Fibroblast of lung (primary cell): ENCODE data around the gene PGLYRP4. TPM values are rescaled to one million over a fixed set of nuclear protein-coding genes. Genes with fewer than 3 reads are reported as not detected.
"Not testable (repeated sequence)": the region's sequence is repeated elsewhere in the genome, so short reads cannot be mapped to it uniquely, and the experiment has no call there.

Experiments used
- DNase-seq, 2 donors: peaks; one replicate each; pipeline versions ENCODE4 v3.0.0 to v3.0.0-alpha.2; 2010; ENCODE audit warnings: low read depth in 2 of 2
- H2AFZ ChIP-seq: 2 replicates; pipeline ENCODE4 v1.5.1; 2012; ENCODE audit warnings: low read length, control low read depth, inconsistent platforms
- H3K27ac ChIP-seq: 2 replicates; pipeline ENCODE4 v1.5.1; 2011; ENCODE audit warnings: low read length, control low read depth; ENCODE audit not compliant: insufficient read depth
- H3K27me3 ChIP-seq: 2 replicates; pipeline ENCODE4 v1.5.1; 2011; ENCODE audit warnings: mild to moderate bottlenecking, low read length; ENCODE audit not compliant: control insufficient read depth, insufficient read depth
- H3K36me3 ChIP-seq: 2 replicates; pipeline ENCODE4 v1.5.1; 2011; ENCODE audit warnings: low read length; ENCODE audit not compliant: control insufficient read depth, insufficient read depth
- H3K4me1 ChIP-seq: 2 replicates; pipeline ENCODE4 v1.5.1; 2011; ENCODE audit warnings: low read length; ENCODE audit not compliant: control insufficient read depth, insufficient read depth; ENCODE audit errors: extremely low read depth
- H3K4me2 ChIP-seq: 2 replicates; pipeline ENCODE4 v1.5.1; 2011; ENCODE audit warnings: low read length, control low read depth; ENCODE audit not compliant: insufficient read depth; ENCODE audit errors: extremely low read depth
- H3K4me3 ChIP-seq, 4 experiments: fragments of 200-600 bp in 1 of 4; sonication (generic) in 1 of 4; replicated peaks in 1 of 4; 2 replicates each; pipeline ENCODE4 v1.5.1; 2011 to 2016; ENCODE audit warnings: low read length in 4 of 4, low read depth in 3 of 4, mild to moderate bottlenecking in 3 of 4, control low read depth in 2 of 4, inconsistent platforms in 1 of 4, mixed read lengths in 1 of 4; ENCODE audit not compliant: insufficient read depth in 1 of 4; ENCODE audit errors: control extremely low read depth in 1 of 4
- H3K79me2 ChIP-seq: 2 replicates; pipeline ENCODE4 v1.5.1; 2012; ENCODE audit warnings: mild to moderate bottlenecking, low read length, inconsistent platforms; ENCODE audit not compliant: control insufficient read depth, insufficient read depth
- H3K9ac ChIP-seq: 2 replicates; pipeline ENCODE4 v1.5.1; 2011; ENCODE audit warnings: mild to moderate bottlenecking, low read length, control low read depth; ENCODE audit not compliant: insufficient read depth
- H3K9me3 ChIP-seq: 2 replicates; pipeline ENCODE4 v1.5.1; 2012; ENCODE audit warnings: low read depth, low read length; ENCODE audit not compliant: control insufficient read depth, insufficient read depth
- H4K20me1 ChIP-seq: 2 replicates; pipeline ENCODE4 v1.5.1; 2011; ENCODE audit warnings: low read length; ENCODE audit not compliant: control insufficient read depth, insufficient read depth; ENCODE audit errors: extremely low read depth
- EZH2 ChIP-seq: IDR thresholded peaks from 2 replicates; pipeline ENCODE4 v1.5.1; 2012; ENCODE audit warnings: low read length, control low read depth, mild to moderate bottlenecking; ENCODE audit errors: missing control alignments
- polyA plus RNA-seq, 2 donors: library from polyadenylated mRNA; depleted of rRNA in 1 of 2; stranded (reverse) in 1 of 2; unstranded in 1 of 2; fragments of >200 nt; gene quantifications; 2 replicates each; pipeline ENCODE4 v1.2.1, GENCODE V29; 2011 to 2012; ENCODE audit warnings: missing spikeins in 1 of 2
- total RNA-seq: library from RNA; depleted of rRNA; stranded (reverse); fragments of >200 nt; gene quantifications from 2 replicates; pipeline ENCODE4 v1.2.1, GENCODE V29; 2014
- TF ChIP-seq, protein P1 (sequence below), 2 donors: IDR thresholded peaks in 1 of 2; conservative IDR thresholded peaks in 1 of 2; 1 replicate in 1 of 2; 2 replicates in 1 of 2; pipeline ENCODE4 v1.5.1; 2011 to 2012; ENCODE audit warnings: low read length in 2 of 2, control low read depth in 1 of 2, inconsistent platforms in 1 of 2, low read depth in 1 of 2, mild to moderate bottlenecking in 1 of 2

Gene PGLYRP4
- total and polyA plus RNA-seq, 2 donors (not counting 1 experiment from before 2014, with no cell fraction given): not detected

GRCh38 chr1:153350321-153350957, 1.8 kb upstream of the PGLYRP4 start:
- Histone ChIP-seq H3K27ac (no peak overlapping the region), H3K9me3 (no peaks in the 10 kb centered on the region), H2AFZ (no peak overlapping the region), H3K4me3 (no peak overlapping the region), H3K79me2 (no peaks in the 10 kb centered on the region), H3K27me3 (peaks cover under 1% of the 10 kb centered on the region), H3K4me1 (no peaks in the 10 kb centered on the region), H3K4me2 (no peak overlapping the region), H3K36me3 (no peaks in the 10 kb centered on the region), H4K20me1 (no peaks in the 10 kb centered on the region), H3K9ac (no peak overlapping the region)
- DNase-seq: no peak
- TF ChIP-seq, protein P1, sequence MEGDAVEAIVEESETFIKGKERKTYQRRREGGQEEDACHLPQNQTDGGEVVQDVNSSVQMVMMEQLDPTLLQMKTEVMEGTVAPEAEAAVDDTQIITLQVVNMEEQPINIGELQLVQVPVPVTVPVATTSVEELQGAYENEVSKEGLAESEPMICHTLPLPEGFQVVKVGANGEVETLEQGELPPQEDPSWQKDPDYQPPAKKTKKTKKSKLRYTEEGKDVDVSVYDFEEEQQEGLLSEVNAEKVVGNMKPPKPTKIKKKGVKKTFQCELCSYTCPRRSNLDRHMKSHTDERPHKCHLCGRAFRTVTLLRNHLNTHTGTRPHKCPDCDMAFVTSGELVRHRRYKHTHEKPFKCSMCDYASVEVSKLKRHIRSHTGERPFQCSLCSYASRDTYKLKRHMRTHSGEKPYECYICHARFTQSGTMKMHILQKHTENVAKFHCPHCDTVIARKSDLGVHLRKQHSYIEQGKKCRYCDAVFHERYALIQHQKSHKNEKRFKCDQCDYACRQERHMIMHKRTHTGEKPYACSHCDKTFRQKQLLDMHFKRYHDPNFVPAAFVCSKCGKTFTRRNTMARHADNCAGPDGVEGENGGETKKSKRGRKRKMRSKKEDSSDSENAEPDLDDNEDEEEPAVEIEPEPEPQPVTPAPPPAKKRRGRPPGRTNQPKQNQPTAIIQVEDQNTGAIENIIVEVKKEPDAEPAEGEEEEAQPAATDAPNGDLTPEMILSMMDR (conservative IDR thresholded peaks at IDR 0.05 in 1 of 2, IDR thresholded peaks at IDR 0.05 in 1 of 2; ENCODE audit: low read depth in 1 of 2, low read length in 2 of 2): no peak
- TF ChIP-seq EZH2: no peak

DNA sequence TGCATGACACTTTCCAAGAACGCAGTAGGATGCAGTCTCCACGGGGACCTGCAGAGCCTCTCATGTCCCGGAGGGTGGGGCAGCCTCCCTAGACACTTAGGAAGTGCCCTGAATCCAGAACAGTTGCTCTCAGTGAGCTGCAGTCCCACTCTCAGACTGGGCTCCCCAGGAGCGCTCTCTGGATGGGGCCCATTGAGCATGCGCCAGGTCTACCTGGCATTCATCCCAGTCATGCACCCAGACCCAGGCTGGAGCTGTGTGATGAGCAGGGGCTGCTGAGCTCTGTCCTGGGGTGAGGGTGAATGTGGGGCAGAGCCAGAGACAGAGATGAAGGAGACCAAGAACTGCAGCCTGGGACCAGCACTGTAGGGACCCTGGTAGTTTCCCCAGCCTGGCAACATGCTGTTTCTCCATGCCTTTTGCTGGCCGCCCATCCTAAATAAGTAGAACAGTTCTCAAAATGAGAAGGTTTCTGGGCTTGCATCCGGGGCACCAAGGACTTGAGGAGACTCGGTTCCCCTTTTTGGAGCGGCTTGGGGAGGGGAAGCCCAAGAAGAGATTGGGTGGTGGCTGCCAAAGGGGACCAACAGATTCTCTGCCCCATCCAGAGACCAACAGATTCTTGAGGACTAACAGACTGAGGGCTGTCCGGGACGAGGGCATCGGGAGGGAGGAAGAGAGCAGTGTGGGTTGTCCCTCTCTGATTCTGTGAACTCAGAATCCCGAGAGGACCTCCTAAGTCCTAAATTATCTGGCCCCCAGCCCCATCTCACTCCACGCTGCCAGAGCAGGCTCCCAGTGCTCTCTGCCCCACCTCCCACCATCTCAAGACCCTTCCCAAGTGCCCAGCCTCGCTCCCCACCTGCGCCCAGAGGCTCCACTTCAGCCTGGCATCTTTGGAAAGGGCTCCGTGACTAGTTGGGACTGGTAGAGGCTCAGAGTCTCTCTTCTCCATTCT, 1.0 kb upstream of the PGLYRP4 start:
- TF ChIP-seq, protein P1 (conservative IDR thresholded peaks at IDR 0.05 in 1 of 2, IDR thresholded peaks at IDR 0.05 in 1 of 2; ENCODE audit: low read depth in 1 of 2, low read length in 2 of 2): no peak
- no peak for TF ChIP-seq EZH2

GRCh38 chr1:153347856-153348255, 785 bp downstream of the PGLYRP4 start:
- no peaks in the 10 kb centered on the region for H4K20me1 ChIP-seq
- H3K4me1 ChIP-seq: no peaks in the 10 kb centered on the region
- H3K79me2 ChIP-seq: no peaks in the 10 kb centered on the region
- no peak overlapping the region for H3K9ac ChIP-seq
- H3K4me2 ChIP-seq: no peak overlapping the region
- no peak for DNase-seq
- H3K9me3 ChIP-seq: no peaks in the 10 kb centered on the region
- H3K27ac ChIP-seq: no peak overlapping the region
- no peak overlapping the region for H3K4me3 ChIP-seq
- peaks cover 9% of the 10 kb centered on the region for H3K27me3 ChIP-seq
- H2AFZ ChIP-seq: no peak overlapping the region
- TF ChIP-seq, protein P1 (conservative IDR thresholded peaks at IDR 0.05 in 1 of 2, IDR thresholded peaks at IDR 0.05 in 1 of 2; ENCODE audit: low read depth in 1 of 2, low read length in 2 of 2): no peak
- TF ChIP-seq EZH2: no peak
- no peaks in the 10 kb centered on the region for H3K36me3 ChIP-seq

More for the DNA sequence above, 1.0 kb upstream of the PGLYRP4 start:
- no peaks in the 10 kb centered on the region for H3K36me3 ChIP-seq
- H3K4me3 ChIP-seq: no peak overlapping the region
- no peak overlapping the region for H3K4me2 ChIP-seq
- no peak overlapping the region for H3K27ac ChIP-seq
- H3K27me3 ChIP-seq: peaks cover 3% of the 10 kb centered on the region
- DNase-seq: no peak
- no peaks in the 10 kb centered on the region for H3K79me2 ChIP-seq
- H3K9me3 ChIP-seq: no peaks in the 10 kb centered on the region
- no peak overlapping the region for H2AFZ ChIP-seq
- H3K4me1 ChIP-seq: no peaks in the 10 kb centered on the region
- H4K20me1 ChIP-seq: no peaks in the 10 kb centered on the region
- H3K9ac ChIP-seq: no peak overlapping the region

GRCh38 chr1:153347049-153347448, 1.6 kb downstream of the PGLYRP4 start:
- peaks cover 12% of the 10 kb centered on the region for H3K27me3 ChIP-seq
- not testable (repeated sequence) for H3K4me1 ChIP-seq, H3K9me3 ChIP-seq, H3K4me2 ChIP-seq, H2AFZ ChIP-seq, H3K79me2 ChIP-seq, DNase-seq, H3K4me3 ChIP-seq, H3K9ac ChIP-seq, H3K27ac ChIP-seq, H3K36me3 ChIP-seq, H4K20me1 ChIP-seq
